NCI-H2227 (cell line): ENCODE measurements around the gene PCK2.

ENCODE experiments used
- DNase-seq: peaks from one replicate; lab custom pipeline; 2025; ENCODE audit not compliant: unreplicated experiment; lab: John Stamatoyannopoulos, UW

PCK2 gene

DNA sequence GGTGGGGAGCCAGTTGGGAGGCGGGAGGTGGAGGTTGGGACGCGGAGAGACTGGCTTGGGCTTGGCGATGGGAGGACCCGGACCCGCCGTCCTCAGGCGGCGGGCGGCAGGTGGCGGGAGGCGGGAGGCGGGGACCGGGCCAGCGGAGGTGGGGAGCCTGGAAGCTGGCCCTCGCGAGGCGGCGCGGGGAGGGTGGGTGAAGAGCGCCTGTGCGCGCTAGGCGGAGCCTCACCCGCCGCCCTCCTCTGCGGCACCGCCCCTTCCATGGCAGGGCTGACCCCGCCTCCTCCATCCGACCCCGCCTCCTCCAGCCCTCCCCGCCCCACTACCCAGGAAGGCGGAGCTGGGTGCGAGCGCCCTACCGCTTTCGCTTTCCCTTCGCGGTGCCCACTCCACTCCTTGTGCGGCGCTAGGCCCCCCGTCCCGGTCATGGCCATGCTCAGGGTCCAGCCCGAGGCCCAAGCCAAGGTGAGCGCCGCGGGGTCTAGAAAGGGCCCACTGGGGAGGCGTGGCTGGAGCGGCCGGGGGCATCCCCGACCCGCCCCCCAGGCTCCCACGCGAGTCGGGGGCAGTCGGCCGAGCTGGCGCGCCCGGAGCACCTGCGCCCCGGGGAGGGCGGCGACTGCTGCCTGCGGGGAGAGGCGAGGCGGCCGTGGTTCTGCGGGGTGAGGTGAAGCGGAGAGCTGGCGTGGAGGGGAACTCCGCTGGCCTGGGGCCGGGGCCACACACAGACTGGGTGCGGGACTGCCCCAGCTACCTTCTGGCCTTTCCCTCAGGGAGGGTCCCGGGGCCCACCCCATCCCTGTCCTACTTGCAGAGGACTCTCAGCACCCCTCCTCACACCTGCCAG, 41.9 kb downstream of the PCK2 start, which contains the start of gene PSME1:
Gene PSME1 (plus strand): TSS at position 361 of the 850 bp plus-strand sequence. CDS start 69 bp downstream, at position 430.
- DNase-seq, result peak; percentile 94

GRCh38 chr14:24136684-24137528, 42.8 kb downstream of the PCK2 start:
- DNase-seq, result no peak

DNA sequence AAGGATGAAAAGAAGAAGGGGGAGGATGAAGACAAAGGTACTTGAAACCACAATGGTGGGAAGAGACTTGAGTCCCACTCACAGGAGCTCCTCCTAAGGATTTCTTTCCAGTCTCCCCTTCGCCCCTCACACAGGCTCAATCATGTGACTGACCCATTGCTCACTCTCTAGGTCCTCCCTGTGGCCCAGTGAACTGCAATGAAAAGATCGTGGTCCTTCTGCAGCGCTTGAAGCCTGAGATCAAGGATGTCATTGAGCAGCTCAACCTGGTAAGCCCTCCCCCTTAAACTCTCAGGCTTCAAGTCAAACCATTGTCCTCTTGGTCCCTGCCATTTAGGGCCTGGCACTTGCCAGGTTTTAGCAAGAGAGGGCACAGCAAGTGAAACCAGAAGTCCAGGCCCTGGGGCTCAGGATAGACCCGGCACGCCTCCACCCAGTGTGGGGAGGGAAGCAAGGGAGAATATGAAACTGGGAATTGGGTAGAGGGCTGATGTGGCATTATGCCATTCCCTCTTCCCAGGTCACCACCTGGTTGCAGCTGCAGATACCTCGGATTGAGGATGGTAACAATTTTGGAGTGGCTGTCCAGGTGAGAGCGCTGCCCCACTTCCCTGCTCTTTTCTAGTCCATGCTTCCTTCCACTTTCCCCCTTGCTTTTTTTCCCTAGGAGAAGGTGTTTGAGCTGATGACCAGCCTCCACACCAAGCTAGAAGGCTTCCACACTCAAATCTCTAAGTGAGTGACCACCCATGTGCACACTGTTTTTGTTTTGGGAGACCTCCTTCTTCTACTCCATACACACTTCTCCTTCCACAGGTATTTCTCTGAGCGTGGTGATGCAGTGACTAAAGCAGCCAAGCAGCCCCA, 43.7 kb downstream of the PCK2 start:
- DNase-seq, result no peak

DNA sequence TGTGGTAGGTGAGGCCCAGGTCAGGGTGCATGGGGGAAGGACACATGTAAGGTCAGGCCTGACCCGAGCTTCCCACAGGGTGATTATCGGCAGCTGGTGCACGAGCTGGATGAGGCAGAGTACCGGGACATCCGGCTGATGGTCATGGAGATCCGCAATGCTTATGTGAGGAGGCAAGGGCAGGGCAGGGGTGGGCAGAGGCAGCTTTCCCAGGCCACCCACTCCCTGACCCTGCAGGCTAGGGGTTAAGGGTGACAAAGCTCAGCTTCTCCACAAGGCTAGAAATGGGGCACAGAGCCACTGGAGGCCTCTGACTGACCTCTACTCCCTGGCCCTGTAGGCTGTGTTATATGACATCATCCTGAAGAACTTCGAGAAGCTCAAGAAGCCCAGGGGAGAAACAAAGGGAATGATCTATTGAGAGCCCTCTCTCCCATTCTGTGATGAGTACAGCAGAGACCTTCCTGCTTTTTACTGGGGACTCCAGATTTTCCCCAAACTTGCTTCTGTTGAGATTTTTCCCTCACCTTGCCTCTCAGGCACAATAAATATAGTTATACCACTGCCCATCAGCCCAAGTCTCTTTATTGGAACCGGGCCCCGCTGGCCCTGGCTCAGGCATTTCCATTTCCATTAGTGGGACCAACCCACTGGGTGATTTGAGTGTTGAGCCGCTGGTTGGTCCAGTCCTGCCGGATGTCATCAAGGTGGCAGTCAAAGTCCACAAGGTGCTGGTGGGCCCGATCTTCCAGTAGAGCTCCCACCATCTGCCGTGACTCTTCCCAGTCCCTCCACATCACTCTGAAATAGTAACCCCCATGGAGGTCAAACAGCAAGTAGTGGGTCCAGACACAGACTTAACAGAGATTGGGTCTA, 44.5 kb downstream of the PCK2 start:
- DNase-seq, result no peak

DNA sequence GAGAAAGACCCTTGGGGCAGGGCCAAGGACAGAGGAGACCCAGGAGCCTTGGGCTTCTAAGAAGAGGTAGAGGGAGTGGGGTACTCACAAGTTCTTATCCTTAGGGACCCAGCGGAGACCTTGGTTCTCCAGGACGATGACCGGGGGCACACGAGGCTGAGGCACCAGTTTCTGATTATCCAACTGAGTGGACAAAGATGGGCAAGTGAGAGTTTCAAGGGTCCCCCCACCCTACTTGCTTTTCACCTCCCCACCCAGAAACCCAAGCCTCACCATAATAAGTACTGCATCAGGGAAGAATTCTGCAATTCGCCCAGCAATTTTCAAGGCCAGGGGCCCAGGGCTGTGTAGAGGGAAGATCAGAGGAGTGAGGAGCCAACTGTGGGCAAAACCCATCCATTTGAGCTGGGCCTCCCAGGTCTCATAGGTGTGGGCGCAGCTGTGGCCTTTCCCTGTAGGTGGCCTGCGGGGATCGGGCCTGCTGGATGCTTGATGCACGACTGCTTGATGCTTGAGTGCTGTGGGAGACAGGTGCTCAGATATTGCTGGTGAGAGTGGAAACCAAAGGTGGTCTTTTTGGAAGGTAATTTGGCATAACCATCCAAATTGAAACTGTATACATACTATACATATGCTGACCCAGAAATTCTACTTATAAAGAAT, 45.3 kb downstream of the PCK2 start:
- no peak for DNase-seq

DNA sequence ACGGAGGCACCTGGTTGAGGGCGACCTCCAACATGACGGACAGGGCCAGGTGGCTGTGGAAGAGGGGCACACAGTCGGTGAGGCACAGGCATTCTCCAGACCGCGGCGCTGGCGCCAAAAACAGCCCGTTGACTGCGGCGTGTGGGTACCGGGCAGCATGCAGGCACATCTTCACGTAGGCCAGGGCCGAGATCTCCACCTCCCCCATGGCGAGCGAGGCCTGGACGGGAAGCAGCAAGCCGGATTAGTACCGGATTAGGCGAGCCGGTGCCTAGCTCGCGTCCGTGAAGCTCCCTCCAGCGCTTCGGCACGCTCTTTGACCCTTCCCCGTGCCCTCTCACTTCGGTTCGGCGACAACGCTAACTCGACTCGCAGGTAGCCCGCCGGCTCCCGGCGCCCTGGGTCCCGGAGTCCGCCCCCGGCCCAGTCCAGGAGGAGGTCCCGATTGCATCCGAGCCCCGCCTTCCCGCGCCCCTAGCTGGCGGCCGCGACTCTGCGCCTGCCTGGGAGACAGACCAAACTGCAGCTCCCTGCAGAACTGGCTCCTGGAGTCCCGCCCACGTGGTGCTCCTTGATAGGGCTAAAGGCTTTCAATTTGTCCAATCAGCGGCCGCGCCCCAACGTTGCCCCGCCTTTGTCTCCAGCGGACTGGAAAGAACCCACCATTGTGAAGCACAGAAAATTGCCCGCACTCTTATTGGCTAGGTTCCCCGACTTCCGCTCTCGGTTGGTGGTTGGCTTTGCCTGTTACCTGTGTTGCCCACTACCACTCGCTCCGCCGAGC, 47.2 kb downstream of the PCK2 start, which contains the start of gene EMC9:
Gene EMC9 (minus strand): TSS at position 495 of the 784 bp plus-strand sequence. CDS start 287 bp downstream, at position 208.
- DNase-seq, result peak; percentile 99

- no peak for DNase-seq
Measured at GRCh38 chr14:24143511-24143910, 49.4 kb downstream of the PCK2 start.

DNA sequence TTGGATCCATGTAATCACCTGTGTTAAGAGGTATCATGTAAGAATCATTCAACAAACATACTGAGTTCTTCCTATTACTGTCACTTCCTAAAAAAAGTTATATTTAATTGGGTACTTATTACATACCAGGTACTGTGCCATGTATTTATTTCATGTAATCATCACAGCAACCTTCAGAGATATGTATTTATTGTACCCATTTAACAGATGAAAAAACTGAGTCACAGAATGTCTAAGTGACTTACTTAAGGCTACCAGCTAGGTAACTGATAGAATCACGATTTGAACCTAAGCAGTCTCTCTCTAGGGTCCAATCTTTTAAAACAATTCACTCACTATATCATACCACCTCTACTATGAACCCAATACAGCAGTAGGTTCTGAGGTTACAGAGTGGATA, 50.3 kb downstream of the PCK2 start:
- DNase-seq, result no peak

DNA sequence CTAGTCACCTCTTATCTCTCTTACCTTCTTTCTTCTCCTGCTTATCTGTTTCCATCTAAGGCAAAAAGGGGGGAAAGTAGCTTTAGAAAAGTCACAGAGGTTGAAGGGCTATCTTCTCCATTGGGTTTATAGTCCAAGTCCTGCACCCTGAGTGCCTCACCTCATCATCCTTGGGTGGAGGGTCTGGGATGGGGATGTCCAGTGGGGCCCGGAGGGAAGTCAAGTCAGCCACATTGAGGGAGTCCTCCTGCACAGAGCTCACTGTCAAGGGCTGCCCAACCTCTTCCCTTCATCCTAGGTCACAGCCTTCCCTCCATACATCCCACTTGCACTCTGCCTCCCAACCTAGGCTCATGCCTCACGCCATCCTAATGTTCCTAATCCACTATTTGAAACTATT, 51.1 kb downstream of the PCK2 start:
- DNase-seq, result no peak

DNA sequence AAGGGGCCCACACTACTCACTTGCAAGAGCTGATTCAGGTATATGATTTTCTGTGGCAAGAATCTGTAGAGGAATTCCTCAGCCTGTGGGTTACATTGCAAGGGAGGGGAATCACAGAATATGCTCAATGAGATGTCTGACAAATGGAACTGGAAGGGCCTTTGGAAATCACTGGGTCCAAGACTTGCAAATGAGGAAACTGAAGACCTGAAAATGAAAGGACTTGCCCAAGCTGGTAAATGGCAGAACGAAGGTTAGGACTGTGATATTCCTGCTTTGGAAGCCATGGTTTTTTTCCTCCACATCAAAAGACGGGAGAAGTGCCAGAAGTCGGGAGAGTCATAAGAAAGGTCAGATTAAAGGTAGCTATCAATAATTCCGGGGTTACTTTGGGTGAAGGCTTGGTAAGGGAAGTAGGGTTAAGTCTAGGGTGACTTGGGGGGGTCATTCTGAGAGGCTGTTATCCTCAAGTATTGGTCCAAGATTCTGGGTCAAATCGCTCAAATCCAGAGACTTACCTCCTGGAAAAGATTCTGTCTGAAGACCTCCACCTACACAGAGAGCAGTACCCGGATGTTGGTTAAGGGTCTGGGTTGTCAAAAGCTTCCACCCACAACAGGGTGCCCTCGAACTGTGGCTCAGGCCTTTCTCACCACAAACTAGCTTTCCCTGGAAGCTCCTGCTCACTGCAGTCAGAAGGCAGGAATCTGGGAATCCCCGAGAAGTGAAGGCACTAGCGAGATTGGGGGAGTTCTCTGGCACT, 51.8 kb downstream of the PCK2 start:
- peak; percentile 61 for DNase-seq

DNA sequence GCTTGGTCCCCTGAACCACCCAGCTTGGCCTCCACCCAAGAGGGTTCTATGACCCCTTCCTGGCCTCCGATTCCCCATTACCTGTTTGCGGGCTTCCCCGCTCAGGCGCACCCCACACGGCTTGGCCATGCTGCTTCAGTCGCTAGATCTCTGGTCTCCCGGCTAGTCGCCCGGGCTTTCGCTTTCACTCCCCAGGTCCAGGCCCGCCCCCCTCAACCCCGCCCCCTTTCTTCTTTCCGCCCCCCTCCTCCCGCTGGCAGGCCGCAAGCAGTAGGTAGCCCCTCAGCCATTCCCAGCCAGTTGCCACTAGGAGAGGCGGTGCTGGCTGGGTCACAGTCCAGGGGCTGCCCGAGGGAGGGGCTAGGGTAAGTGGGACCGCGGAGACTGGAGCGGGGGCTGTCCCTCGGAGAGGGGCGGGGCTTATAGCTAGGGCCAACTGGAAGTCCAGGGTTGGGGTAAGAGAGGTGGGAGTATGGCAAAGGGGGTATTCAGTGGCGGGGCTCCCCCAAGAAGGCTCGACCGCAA, 52.4 kb downstream of the PCK2 start, which contains the start of gene PSME2:
Gene PSME2 (minus strand): TSS at position 158 of the 525 bp plus-strand sequence. CDS start 29 bp downstream, at position 129.
- peak; percentile 98 for DNase-seq

- DNase-seq, result peak; percentile 97
Measured at GRCh38 chr14:24146978-24147760, 53.1 kb downstream of the PCK2 start, which contains the start of gene RNF31. Gene RNF31, plus strand, starts transcription at chr14:24147498. Its CDS starts 201 bp downstream, at chr14:24147699.

DNA sequence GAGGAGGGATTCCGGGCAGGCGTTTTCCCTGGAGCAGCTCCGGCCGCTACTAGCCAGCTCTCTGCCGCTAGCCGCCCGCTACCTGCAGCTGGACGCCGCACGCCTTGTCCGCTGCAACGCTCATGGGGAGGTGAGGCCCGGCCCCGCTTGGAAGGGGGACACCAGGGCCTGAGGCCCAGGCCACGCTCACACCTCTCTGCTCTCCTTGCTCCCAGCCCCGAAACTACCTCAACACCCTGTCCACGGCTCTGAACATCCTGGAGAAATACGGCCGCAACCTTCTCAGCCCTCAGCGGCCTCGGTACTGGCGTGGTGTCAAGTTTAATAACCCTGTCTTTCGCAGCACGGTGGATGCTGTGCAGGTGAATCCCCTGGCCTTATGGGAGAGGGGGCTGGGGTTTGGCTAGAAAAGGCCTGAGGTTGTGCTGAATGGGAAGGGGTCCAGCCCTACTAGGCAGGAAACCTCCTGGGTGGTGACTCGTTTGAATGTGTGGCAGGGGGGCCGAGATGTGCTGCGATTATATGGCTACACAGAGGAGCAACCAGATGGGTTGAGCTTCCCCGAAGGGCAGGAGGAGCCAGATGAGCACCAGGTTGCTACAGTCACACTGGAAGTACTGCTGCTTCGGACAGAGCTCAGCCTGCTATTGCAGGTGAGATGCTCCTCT, 53.8 kb downstream of the PCK2 start:
- peak; percentile 36 for DNase-seq

- DNase-seq, result no peak
Measured at GRCh38 chr14:24149302-24149969, 55.3 kb downstream of the PCK2 start.

GRCh38 chr14:24150061-24150460, 56.0 kb downstream of the PCK2 start:
- no peak for DNase-seq
